ENCODE measurements around the gene ZFYVE28. TPM values are rescaled to one million over a fixed set of nuclear protein-coding genes. Genes with fewer than 3 reads are reported as not detected.

ZFYVE28 gene
- total and polyA plus RNA-seq, 5 donors from 2014 or later, result 8.5 to 86.4 (median 17.6) TPM

GRCh38 chr4:2299794-2300193 is 118.7 kb downstream of the ZFYVE28 start:
- no peak for DNase-seq
- H3K27ac Mint-ChIP-seq, result peak overlapping the region in 2 of 3 donors; percentile 68 to 82
- Histone ChIP-seq H3K36me3 (ENCODE audit: control insufficient read depth, insufficient read depth, low read length) (peaks cover 9% of the 10 kb centered on the region), H3K27ac (ENCODE audit: insufficient read depth, low read length, poor library complexity, severe bottlenecking) (no peak overlapping the region), H3K27me3 (ENCODE audit: control insufficient read depth, insufficient read depth, low read length) (no peaks in the 10 kb centered on the region), H3K4me1 (ENCODE audit: control insufficient read depth, insufficient read depth, low read length, poor library complexity, severe bottlenecking) (peaks cover 3% of the 10 kb centered on the region), H3K9me3 (ENCODE audit: control insufficient read depth in 2 of 2, low read length in 2 of 2) (no peaks in the 10 kb centered on the region), H3K4me3 (ENCODE audit: low read depth, low read length) (no peak overlapping the region)
- peaks cover 0 to 21% (median 9%) of the 10 kb centered on the region in 4 donors for H3K4me1 Mint-ChIP-seq
- H3K9me3 Mint-ChIP-seq, result peaks cover 0 to 2% (median 0%) of the 10 kb centered on the region in 7 donors
- no peaks in the 10 kb centered on the region for H3K27me3 Mint-ChIP-seq
- no peak overlapping the region for H3K4me3 Mint-ChIP-seq
- peaks cover 14% of the 10 kb centered on the region for H3K36me3 Mint-ChIP-seq
- ATAC-seq (ENCODE audit: low read depth in 2 of 2), result no peak

GRCh38 chr4:2298532-2298991 is 119.9 kb downstream of the ZFYVE28 start:
- no peak overlapping the region for H3K4me3 Mint-ChIP-seq
- H3K36me3 Mint-ChIP-seq, result peaks cover 14% of the 10 kb centered on the region
- H3K27me3 Mint-ChIP-seq, result no peaks in the 10 kb centered on the region
- peaks cover 0 to 2% (median 0%) of the 10 kb centered on the region in 7 donors for H3K9me3 Mint-ChIP-seq
- Histone ChIP-seq H3K4me3 (ENCODE audit: low read depth, low read length) (no peak overlapping the region), H3K27me3 (ENCODE audit: control insufficient read depth, insufficient read depth, low read length) (no peaks in the 10 kb centered on the region), H3K4me1 (ENCODE audit: control insufficient read depth, insufficient read depth, low read length, poor library complexity, severe bottlenecking) (peaks cover 3% of the 10 kb centered on the region), H3K36me3 (ENCODE audit: control insufficient read depth, insufficient read depth, low read length) (peaks cover 9% of the 10 kb centered on the region), H3K9me3 (ENCODE audit: control insufficient read depth in 2 of 2, low read length in 2 of 2) (no peaks in the 10 kb centered on the region), H3K27ac (ENCODE audit: insufficient read depth, low read length, poor library complexity, severe bottlenecking) (no peak overlapping the region)
- ATAC-seq (ENCODE audit: low read depth in 2 of 2), result peak in 1 of 2 donors; percentile 25
- H3K27ac Mint-ChIP-seq, result peak overlapping the region; percentile 80 to 92 (median 82)
- DNase-seq, result no peak
- H3K4me1 Mint-ChIP-seq, result peaks cover 8 to 27% (median 14%) of the 10 kb centered on the region in 4 donors

GRCh38 chr4:2297606-2298531 is 120.6 kb downstream of the ZFYVE28 start:
- no peaks in the 10 kb centered on the region for H3K9me3 ChIP-seq (ENCODE audit: control insufficient read depth in 2 of 2, low read length in 2 of 2)
- no peak overlapping the region for H3K27ac ChIP-seq (ENCODE audit: insufficient read depth, low read length, poor library complexity, severe bottlenecking)
- H3K4me3 ChIP-seq (ENCODE audit: low read depth, low read length), result no peak overlapping the region
- Mint-ChIP-seq H3K27me3 (no peaks in the 10 kb centered on the region), H3K27ac (peak overlapping the region; percentile 60 to 92 (median 64)), H3K4me3 (no peak overlapping the region), H3K4me1 (peaks cover 8 to 30% (median 14%) of the 10 kb centered on the region in 4 donors), H3K36me3 (peaks cover 14% of the 10 kb centered on the region), H3K9me3 (peaks cover 0 to 2% (median 0%) of the 10 kb centered on the region in 7 donors)
- ATAC-seq (ENCODE audit: low read depth in 2 of 2) (no peak), DNase-seq (no peak)
- H3K27me3 ChIP-seq (ENCODE audit: control insufficient read depth, insufficient read depth, low read length), result no peaks in the 10 kb centered on the region
- H3K4me1 ChIP-seq (ENCODE audit: control insufficient read depth, insufficient read depth, low read length, poor library complexity, severe bottlenecking), result peaks cover 3% of the 10 kb centered on the region
- peaks cover 9% of the 10 kb centered on the region for H3K36me3 ChIP-seq (ENCODE audit: control insufficient read depth, insufficient read depth, low read length)

GRCh38 chr4:2296631-2297601 is 121.5 kb downstream of the ZFYVE28 start:
- Mint-ChIP-seq H3K36me3 (peaks cover 8% of the 10 kb centered on the region), H3K4me3 (no peak overlapping the region), H3K27me3 (no peaks in the 10 kb centered on the region), H3K4me1 (peaks cover 8 to 36% (median 17%) of the 10 kb centered on the region in 4 donors), H3K9me3 (peaks cover 0 to 2% (median 0%) of the 10 kb centered on the region in 7 donors), H3K27ac (peak overlapping the region in 2 of 3 donors; percentile 64 to 92)
- H3K4me1 ChIP-seq (ENCODE audit: control insufficient read depth, insufficient read depth, low read length, poor library complexity, severe bottlenecking), result peaks cover 6% of the 10 kb centered on the region
- no peaks in the 10 kb centered on the region for H3K27me3 ChIP-seq (ENCODE audit: control insufficient read depth, insufficient read depth, low read length)
- DNase-seq, result no peak
- no peak for ATAC-seq (ENCODE audit: low read depth in 2 of 2)
- H3K27ac ChIP-seq (ENCODE audit: insufficient read depth, low read length, poor library complexity, severe bottlenecking), result no peak overlapping the region
- H3K36me3 ChIP-seq (ENCODE audit: control insufficient read depth, insufficient read depth, low read length), result peaks cover 6% of the 10 kb centered on the region
- H3K9me3 ChIP-seq (ENCODE audit: control insufficient read depth in 2 of 2, low read length in 2 of 2), result no peaks in the 10 kb centered on the region
- H3K4me3 ChIP-seq (ENCODE audit: low read depth, low read length), result no peak overlapping the region

GRCh38 chr4:2295900-2296442 is 122.5 kb downstream of the ZFYVE28 start:
- Mint-ChIP-seq H3K27ac (peak overlapping the region; percentile 32 to 93 (median 88)), H3K27me3 (peaks cover 2% of the 10 kb centered on the region), H3K9me3 (peaks cover 0 to 2% (median 0%) of the 10 kb centered on the region in 7 donors), H3K36me3 (peaks cover 8% of the 10 kb centered on the region), H3K4me3 (no peak overlapping the region), H3K4me1 (peaks cover 9 to 45% (median 20%) of the 10 kb centered on the region in 4 donors)
- Histone ChIP-seq H3K4me1 (ENCODE audit: control insufficient read depth, insufficient read depth, low read length, poor library complexity, severe bottlenecking) (peaks cover 15% of the 10 kb centered on the region), H3K4me3 (ENCODE audit: low read depth, low read length) (no peak overlapping the region), H3K27me3 (ENCODE audit: control insufficient read depth, insufficient read depth, low read length) (no peaks in the 10 kb centered on the region), H3K36me3 (ENCODE audit: control insufficient read depth, insufficient read depth, low read length) (peaks cover 4% of the 10 kb centered on the region), H3K27ac (ENCODE audit: insufficient read depth, low read length, poor library complexity, severe bottlenecking) (no peak overlapping the region), H3K9me3 (ENCODE audit: control insufficient read depth in 2 of 2, low read length in 2 of 2) (no peaks in the 10 kb centered on the region)
- ATAC-seq (ENCODE audit: low read depth in 2 of 2), result no peak
- no peak for DNase-seq

GRCh38 chr4:2295500-2295899 is 122.9 kb downstream of the ZFYVE28 start:
- peaks cover 4% of the 10 kb centered on the region for H3K36me3 ChIP-seq (ENCODE audit: control insufficient read depth, insufficient read depth, low read length)
- DNase-seq, result no peak

GRCh38 chr4:2292646-2293108 is 125.8 kb downstream of the ZFYVE28 start:
- H3K27me3 ChIP-seq (ENCODE audit: control insufficient read depth, insufficient read depth, low read length), result no peaks in the 10 kb centered on the region
- no peak overlapping the region for H3K4me3 ChIP-seq (ENCODE audit: low read depth, low read length)
- H3K4me1 ChIP-seq (ENCODE audit: control insufficient read depth, insufficient read depth, low read length, poor library complexity, severe bottlenecking), result peaks cover 32% of the 10 kb centered on the region
- H3K27me3 Mint-ChIP-seq, result peaks cover 5% of the 10 kb centered on the region
- peaks cover 4% of the 10 kb centered on the region for H3K36me3 Mint-ChIP-seq
- peak overlapping the region; percentile 70 to 82 (median 81) for H3K27ac Mint-ChIP-seq
- H3K36me3 ChIP-seq (ENCODE audit: control insufficient read depth, insufficient read depth, low read length), result peaks cover 2% of the 10 kb centered on the region
- ATAC-seq (ENCODE audit: low read depth in 2 of 2), result no peak
- H3K9me3 Mint-ChIP-seq, result peaks cover 0 to 2% (median 0%) of the 10 kb centered on the region in 7 donors
- DNase-seq, result no peak
- H3K27ac ChIP-seq (ENCODE audit: insufficient read depth, low read length, poor library complexity, severe bottlenecking), result no peak overlapping the region
- no peaks in the 10 kb centered on the region for H3K9me3 ChIP-seq (ENCODE audit: control insufficient read depth in 2 of 2, low read length in 2 of 2)
- peaks cover 8 to 61% (median 20%) of the 10 kb centered on the region in 4 donors for H3K4me1 Mint-ChIP-seq
- no peak overlapping the region for H3K4me3 Mint-ChIP-seq

More at GRCh38 chr4:2295500-2295899, 122.9 kb downstream of the ZFYVE28 start:
- Histone ChIP-seq H3K27me3 (ENCODE audit: control insufficient read depth, insufficient read depth, low read length) (no peaks in the 10 kb centered on the region), H3K4me1 (ENCODE audit: control insufficient read depth, insufficient read depth, low read length, poor library complexity, severe bottlenecking) (peaks cover 20% of the 10 kb centered on the region), H3K4me3 (ENCODE audit: low read depth, low read length) (no peak overlapping the region), H3K9me3 (ENCODE audit: control insufficient read depth in 2 of 2, low read length in 2 of 2) (no peaks in the 10 kb centered on the region), H3K27ac (ENCODE audit: insufficient read depth, low read length, poor library complexity, severe bottlenecking) (no peak overlapping the region)
- H3K36me3 Mint-ChIP-seq, result peaks cover 8% of the 10 kb centered on the region
- H3K9me3 Mint-ChIP-seq, result peaks cover 0 to 2% (median 0%) of the 10 kb centered on the region in 7 donors
- H3K4me1 Mint-ChIP-seq, result peaks cover 11 to 50% (median 24%) of the 10 kb centered on the region in 4 donors
- no peak for ATAC-seq (ENCODE audit: low read depth in 2 of 2)
- H3K4me3 Mint-ChIP-seq, result no peak overlapping the region
- H3K27ac Mint-ChIP-seq, result peak overlapping the region; percentile 32 to 93 (median 88)
- peaks cover 5% of the 10 kb centered on the region for H3K27me3 Mint-ChIP-seq

Measured in CD4-positive, CD25-positive, alpha-beta regulatory T cell (primary cell).